Stimulated activated CD4-positive, alpha-beta T cell treated with anti-CD3 and anti-CD28 coated beads, Interleukin-4, amount 100 ng/mL, for 1 hour (primary cell): ENCODE results near the gene CNOT9.

ENCODE experiments used
- DNase-seq: peaks from one replicate; pipeline ENCODE4 v3.0.0-alpha.2; 2020

Gene CNOT9

DNA sequence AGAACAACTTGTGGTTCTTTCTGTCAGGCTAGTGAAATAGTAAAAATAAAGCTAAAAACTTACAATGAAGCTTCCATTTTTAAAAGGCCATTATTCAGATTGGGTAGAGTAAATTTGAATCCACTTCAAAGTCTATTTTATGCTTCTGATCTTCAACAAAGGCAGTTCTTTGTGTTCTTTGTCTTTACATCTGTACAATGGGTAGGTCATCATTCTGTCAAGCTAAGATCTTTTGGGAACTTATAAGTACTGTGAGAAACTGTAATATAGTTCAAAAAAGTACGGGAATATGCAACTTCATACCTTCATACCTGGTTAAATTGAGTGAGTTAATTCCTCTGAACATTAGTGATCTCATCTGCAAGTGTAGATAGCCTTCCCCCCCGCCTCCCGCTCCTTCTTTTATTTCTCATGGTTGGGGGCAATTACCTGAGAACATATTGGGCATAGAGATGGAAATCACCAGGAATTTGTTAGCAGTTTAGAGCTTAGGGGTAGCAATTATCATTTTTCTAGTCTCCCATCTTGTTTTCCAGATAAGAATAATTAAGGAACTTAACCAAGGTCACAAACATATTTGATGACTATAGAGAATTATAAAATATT is 9.7 kb downstream of the CNOT9 start:
- DNase-seq = no peak

DNA sequence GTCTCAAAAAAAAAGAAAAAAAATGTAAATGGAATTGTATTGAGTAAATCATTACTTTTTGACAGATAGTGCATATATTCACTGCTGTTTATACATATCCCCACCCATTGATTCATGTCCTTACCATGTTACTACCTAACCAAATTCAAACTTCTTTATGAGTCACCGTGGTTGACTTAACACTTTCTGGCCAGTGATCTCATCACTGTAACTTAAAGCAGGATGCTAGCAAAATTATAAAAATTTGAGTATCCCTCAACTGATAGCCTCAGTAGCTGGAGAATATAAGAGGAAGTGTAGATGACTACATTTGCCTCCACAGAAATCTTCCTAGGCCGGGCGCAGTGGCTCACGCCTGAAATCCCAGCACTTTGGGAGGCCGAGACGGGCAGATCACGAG is 13.4 kb downstream of the CNOT9 start:
- DNase-seq = no peak

DNA sequence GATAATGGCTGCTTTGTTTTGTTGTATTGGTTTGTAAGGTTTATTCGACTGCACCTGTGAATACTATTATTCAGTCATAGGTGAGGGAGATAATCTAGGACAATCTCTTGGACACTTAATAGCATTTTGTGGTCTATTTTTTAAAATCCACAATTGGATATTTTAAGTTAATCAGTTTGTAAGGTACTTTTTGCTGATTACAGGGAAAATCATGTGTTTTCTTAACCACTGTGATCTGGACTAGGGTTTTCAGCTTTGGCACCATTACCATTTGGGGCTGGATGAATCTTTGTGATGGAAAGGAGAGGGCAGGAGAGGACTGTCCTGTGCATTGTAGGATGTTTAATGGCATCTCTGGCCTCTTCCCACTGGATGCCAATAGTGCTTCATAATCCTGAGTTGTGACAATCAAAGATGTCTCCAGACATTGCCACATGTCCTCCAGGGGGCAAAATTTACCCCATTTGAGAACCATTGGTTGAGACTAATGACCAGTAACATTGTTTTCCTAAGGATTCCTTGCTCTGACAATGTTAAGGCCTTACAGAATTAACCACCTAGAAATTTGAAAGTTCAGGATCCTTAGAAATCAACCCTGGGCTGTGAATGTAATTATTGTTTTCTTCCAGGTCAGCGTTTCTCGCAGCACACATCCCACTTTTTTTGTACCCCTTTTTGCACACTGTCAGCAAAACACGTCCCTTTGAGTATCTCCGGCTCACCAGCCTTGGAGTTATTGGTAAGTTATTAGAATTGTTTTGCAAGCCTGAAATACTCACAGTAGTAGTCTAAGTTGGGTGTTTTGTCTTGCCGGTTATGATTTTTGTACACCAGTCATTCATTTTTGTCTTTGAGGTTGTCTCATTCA is 15.6 kb downstream of the CNOT9 start:
- no peak for DNase-seq

DNA sequence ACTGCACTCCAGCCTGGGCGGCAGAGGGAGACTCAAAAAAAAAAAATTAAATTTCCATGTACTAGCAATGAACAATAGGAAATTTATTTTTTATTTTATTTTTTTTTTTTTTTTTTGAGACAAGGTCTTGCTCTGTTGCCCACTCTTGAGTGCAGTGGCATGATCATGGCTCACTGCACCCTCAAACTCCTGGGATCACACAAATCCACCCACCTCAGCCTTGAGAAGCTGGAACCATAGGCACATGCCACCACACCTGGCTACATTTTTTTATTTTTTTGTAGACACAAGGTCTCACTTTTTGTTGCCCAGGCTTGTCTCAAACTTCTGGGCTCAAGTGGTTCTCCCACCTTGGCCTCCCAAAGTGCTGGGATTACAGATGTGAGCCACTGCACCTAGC is 16.9 kb downstream of the CNOT9 start:
- no peak for DNase-seq

DNA sequence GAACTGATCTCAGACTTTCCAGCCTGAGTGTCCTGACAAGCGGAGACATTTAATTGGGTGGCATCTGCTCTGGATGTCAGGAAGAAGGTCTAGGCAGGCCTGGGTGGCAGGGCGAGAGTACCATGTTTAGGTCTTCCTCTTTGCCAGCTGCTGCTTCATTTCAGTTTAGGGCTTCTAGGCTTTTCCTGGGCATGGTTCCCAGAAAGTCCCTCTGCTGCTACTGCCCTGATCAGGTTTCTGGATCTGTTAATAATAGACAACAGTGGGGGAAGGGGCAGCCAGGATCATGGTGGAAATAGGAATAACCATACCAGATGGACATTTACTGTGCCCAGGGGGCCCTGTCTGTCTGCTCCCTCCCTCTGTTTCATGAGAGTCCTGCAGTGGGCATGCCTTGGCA is 36.8 kb downstream of the CNOT9 start:
- no peak for DNase-seq

DNA sequence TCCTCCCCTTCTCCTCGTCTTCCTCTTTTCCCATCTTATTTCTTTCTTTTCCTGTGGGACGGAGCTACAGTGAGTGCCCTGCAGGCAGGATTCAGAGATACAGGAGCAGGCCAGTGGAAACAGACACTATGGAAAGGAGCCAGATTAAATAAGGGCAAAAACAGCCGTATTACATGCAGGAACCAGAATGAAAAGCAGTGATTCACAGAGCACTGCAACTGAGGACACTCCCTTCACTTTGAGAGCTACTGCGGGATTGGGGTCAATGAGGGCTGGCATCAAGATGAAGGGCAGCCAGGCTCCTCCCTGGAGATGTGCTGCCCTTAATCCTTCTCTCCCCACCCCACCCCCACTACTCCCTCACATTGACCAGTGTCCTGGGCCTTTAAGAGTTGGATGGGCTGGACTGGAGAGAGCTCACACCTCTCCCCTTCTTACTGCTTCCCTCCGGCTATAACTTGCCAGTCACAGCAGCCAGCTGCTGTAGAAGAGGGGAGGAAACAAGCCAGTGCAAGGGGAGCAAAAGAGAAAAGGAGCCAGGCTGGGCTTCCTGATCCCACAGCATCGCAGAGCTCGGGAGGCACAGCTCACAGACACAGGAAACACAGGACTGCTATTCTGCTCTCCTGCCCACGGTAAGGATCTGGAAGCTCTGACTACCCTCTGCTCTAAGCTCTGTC is 38.9 kb downstream of the CNOT9 start, which contains the start of gene PLCD4:
TSS of gene PLCD4 (plus strand) at position 464 of the 680 bp plus-strand sequence. CDS start 7,841 bp downstream, outside the sequence.
- DNase-seq = no peak

DNA sequence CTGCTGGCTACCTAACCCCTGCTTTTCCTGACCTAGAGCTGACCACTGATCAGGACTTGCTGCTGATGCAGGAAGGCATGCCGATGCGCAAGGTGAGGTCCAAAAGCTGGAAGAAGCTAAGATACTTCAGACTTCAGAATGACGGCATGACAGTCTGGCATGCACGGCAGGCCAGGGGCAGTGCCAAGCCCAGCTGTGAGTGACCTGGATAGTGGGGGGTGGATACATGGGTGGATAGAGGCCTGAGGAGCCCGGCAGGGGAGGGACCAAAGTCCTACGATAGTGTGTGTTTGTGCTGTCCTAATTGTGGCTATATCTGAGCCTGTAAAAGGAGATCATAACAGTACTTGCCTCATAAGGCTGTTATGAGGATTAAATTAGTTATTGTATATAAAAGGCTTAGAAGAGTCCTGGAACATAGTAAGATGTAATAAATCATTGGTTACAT is 47.3 kb downstream of the CNOT9 start:
- DNase-seq = no peak

DNA sequence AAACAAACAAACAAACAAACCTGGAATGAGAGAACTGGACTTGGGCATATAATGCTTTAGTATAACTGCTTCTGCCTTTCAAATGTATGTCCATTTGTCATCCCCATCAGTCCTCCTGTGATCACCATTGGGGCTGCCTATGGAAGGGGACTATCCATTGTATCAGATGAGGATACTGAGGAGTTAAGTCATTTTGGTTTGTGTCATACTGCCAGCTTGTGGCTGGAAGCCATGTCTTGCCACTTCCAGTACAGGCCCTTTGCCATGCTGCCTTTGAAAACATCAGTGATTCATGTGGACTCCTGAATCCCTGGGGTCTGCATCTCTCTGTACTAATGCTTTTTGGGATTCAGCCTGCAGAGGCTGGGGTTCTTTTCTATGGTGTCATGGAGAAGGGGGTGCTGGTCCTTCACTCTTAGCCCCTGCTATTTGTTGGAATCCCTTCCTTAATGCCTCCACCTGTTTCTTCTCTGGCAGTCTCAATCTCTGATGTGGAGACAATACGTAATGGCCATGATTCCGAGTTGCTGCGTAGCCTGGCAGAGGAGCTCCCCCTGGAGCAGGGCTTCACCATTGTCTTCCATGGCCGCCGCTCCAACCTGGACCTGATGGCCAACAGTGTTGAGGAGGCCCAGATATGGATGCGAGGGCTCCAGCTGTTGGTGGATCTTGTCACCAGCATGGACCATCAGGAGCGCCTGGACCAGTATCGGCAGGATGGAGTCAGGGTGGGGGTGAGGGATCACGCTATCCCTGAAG is 49.6 kb downstream of the CNOT9 start:
- DNase-seq = no peak

DNA sequence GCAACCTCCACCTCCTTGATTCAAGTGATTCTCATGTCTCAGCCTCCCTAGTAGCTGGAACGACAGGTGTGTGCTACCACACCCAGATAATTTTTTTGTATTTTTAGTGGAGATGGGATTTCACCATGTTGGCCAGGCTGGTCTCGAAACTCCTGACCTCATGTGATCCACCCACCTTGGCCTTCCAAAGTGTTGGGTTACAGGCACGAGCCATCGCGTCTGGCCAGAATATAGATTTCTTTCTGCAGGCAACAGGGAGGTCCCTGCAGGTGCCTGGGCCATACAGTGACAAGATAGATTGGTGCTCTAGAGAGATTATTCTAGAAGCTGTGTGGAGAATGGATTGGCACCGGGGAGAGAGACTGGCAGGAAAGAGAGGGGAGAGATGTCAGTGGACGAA is 52.4 kb downstream of the CNOT9 start:
- no peak for DNase-seq

DNA sequence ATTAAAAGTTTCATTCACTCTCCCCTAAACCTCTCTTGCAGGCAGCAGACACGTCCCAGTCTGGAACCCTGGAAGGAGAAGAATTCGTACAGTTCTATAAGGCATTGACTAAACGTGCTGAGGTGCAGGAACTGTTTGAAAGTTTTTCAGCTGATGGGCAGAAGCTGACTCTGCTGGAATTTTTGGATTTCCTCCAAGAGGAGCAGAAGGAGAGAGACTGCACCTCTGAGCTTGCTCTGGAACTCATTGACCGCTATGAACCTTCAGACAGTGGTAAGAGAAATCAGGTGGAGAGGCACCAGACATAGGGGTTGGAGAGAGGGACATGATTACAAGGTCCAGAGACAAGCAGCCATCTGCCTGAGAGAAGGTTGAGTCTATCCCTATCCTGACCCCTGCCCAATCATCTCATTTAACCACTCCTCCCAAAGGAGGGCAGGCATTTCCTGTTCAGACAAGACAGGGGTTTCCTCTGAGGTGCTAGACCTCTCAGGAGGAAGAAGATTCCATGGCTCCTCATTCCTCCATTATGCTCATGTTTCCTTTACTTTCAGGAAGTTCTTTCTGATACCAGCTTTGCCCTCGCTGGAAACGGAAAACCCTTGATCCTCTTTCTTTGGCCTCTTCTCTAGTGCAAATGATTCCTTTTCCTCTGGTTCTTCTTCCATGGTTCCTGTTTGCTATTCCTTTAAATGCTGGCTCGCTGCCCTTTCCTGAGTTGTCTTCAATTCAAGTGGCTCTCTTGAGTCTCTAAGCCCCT is 54.1 kb downstream of the CNOT9 start:
- DNase-seq = no peak

DNA sequence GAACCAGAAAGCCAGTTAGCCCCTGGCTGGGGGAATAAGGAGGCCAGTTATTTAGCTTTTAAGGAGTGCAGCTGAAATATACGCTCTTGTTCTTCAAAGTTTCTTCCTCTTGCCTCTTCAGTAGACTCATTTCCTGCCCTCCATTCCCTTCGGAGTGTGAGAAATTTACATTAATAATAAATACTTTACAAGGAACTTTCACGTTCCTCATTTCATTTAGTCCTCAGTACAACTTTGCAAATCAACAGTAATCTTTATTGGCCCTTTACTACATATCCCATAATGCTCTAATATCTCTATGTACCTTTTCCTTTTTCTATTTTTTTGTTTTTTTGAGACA is 54.7 kb downstream of the CNOT9 start:
- no peak for DNase-seq

DNA sequence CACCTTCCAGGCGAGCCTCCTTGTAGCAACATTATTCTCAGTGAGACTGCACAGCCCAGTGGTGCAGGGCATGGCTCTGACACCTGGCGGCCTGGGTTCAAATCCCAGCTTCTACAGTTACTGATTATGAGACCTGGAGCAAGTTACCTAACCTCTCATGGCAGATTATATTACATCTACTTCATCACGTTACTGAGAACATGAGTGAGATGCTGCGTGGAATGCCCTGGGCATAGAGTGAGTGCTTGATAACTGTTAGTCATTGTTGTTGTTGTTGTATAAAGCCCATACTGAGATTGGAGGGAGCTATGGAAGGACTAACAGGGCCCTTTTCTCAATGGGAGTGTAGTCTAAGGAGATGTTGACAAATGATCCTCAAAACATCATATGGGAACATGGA is 57.7 kb downstream of the CNOT9 start:
- no peak for DNase-seq

DNA sequence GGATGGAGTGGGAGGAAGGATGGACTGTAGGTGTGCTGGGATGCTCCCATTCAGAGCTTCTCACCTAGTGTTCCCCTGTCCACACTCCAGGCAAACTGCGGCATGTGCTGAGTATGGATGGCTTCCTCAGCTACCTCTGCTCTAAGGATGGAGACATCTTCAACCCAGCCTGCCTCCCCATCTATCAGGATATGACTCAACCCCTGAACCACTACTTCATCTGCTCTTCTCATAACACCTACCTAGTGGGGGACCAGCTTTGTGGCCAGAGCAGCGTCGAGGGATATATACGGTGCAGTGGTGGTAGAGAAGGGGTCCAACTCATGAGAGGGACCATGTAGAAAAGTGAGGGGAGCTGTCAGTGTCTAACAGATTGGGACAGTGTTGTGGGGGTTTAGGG is 59.3 kb downstream of the CNOT9 start:
- no peak for DNase-seq

DNA sequence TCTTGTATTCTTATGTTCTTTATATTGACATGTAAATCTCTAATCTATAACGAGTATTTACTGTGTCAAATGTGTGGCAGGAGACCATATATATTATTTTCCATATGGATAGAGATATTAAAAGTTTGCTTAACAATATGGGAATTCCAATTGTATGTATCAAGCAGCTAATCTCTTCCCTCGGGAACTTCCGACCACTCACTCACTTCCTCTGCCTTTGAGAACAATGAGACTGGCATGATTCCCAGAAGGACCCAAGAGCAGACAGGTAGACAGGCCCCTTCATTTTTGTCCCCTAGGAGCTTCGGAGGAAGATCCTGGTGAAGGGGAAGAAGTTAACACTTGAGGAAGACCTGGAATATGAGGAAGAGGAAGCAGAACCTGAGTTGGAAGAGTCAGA is 63.2 kb downstream of the CNOT9 start:
- no peak for DNase-seq

DNA sequence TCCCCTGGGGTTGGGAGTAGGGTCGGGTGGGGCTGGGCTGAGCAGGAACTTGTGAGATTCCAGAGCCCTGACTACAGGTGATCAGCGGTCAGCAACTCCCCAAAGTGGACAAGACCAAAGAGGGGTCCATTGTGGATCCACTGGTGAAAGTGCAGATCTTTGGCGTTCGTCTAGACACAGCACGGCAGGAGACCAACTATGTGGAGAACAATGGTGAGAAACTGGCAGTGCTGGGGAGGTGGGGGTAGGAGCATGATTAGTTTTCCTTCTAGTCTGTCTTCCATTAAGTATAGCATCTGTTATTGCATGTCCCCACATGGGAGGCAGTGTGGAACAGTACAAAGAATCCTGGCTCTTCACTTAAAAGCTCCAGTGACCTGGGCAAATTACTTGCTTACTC is 67.1 kb downstream of the CNOT9 start:
- DNase-seq = no peak

DNA sequence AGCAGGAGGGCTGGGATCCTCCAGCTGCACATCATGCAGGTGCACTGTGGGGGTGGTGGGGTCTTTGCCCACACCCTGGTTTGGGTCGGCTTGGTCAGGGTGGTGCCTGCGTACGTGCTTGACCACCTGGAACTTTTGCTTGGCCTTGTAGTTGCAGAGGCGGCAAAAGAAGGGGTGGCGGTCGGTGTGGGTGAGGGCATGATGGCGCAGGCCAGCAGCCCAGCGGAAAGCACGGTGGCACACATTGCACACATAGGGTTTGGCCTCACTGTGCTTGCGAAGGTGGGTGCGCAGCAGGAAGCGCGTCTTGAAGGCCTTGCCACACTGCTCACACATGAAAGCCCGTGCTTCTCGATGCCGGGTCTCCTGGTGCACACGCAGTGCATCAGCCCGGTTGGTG is 69.7 kb downstream of the CNOT9 start:
- no peak for DNase-seq

DNA sequence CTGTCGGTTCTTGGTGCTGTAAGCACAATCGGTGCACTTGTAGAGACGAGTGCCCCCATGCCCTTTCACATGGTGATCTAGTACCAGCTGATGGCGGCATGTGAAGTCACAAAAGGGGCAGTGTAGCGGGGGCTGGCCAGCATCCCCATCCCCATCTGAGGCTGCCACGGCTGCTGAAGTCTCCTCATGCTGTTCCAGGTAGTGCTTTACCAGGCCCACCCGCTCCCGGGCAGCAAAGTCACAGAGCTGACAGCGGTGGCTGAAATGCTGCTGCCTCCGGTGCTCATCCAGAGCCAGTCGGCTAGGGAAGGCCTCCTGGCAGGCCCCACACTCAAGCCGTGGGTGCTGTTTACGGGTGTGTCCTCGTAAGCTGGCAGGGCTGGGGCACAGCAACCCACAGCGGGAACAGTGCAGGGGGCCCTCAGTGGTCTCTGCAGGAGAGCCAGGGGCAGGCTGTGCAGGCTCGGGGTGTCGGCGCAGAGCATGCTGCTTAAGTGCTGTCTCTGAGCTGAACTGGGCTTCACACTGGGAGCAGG is 73.5 kb downstream of the CNOT9 start:
- DNase-seq = no peak

DNA sequence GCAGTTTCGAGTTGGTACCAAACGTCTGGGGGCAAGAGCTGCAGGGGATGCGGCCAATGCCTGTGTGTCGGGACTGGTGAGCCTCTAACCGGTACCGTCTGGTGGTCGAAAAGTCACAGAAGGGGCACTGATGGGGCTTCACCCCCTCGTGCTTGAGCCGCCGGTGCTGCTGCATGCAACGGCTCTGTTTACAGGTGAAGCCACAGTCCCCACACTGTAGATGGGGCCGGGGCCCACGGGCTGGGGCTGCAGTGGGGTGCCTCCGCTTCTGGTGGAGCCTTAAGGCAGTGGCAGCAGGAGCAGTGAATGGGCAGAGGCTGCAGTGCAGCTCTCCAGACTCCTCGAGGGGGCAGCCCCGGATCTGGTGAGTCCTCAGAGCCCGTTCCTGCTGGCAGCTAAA is 74.1 kb downstream of the CNOT9 start:
- DNase-seq = no peak

DNA sequence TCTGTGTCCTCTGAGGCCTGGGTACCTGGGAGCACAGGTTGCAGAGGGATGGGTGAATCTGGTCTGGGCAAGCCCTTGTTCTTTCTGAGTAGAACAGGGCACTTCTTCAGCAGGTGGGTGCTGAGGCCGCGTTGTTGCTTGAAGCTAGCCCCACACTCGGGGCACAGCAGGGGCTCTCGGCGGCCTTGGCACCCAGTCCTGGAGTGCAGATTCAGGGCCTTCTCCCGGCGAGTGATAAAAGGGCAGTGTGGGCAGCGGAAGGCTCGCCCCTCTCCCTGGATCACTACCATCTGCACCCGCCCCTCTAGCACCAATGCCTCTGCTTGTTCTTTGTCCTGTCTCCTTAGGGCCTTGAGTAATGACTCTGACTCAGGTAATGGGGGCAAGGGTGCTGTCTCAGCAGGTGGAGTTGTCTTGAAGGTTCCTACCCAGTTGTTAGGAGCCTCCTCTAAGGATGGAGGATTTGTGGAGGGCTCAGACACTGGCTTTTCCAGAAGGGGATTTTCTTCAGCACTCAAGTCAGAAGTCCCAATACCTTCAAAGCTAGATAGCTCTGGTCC is 75.2 kb downstream of the CNOT9 start:
- DNase-seq = no peak

DNA sequence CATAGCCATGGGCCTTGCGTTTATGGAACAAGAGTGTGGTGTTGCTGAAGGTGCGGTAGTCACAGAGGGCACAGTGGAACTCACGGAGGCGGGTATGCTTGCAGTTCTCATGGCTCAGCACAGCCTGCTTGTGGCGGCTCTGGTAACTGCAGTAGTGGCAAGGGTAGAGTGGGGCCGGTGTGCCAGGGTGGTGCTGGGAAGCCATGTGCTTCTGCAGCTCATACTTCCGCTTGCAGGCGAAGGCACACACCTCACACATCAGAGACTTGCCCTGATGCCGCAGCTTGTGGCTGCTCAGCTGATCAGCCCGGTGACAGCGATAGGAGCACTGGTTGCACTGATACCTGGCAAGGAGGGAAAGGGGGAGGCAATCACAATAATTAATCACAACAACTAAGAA is 76.1 kb downstream of the CNOT9 start:
- DNase-seq = no peak

DNA sequence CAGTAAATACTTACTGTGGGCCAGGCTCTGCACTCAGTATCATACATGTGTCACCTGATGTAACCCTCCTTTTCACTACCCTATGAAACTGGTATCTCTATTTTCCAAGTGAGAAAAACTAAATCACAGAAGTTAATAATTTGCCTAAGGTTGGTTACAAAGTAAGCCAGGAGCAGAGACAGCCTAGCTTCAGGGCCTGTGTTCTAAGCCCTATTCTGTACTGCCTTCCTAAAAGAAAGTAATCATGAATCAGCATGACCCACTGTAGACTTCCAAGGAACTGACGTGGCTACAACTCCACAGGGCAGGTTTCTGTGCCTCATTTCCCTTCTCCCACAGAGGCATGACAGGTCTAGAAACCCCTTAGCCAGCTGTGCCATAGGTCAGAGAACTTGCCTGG is 76.5 kb downstream of the CNOT9 start:
- no peak for DNase-seq
